Stimulated activated CD4-positive, alpha-beta T cell treated with anti-CD3 and anti-CD28 coated beads, Interleukin-2, amount 100 ng/mL, for 48 hours (primary cell): ENCODE data around the gene CLEC2A.

ENCODE experiments used
- DNase-seq, 2 donors: peaks; one replicate each; pipeline ENCODE4 v3.0.0-alpha.2; 2020

The CLEC2A gene

DNA sequence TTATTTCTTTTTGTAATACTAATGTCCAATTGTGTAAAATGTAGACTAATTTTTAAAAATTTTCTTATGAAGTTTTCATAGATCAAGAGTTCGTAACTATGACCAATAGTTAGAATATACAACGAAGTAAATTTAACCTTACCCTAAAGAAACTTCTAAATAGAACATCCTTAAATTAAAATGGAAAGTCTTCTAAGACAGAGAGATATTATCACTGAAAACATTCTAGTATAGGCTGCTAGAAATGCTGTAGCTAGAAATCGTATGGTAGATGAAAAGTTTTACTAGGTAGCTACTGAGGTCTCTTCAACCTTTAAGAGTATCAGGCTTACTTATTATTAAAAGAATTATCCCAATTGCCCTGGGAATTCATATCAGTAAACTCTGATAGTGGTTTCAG is 925 bp downstream of the CLEC2A start:
- DNase-seq = no peak

DNA sequence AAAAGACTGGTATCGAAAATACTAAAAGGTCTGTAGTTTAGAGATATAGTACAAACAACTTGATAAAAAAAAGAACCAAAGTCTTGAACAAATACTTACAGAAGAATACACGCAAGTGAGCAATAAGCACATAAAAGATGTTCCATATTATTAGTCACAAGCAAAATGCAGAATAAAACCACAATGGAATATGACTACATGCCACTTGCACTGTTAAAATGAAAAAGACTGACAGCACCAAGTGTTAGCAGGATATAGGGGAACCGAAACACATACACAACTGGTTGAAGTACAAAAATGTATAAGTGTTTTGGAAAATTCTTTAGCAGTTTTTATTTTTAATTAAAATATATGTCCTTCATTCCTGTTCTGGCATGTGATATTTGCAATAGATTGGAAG is 3.6 kb downstream of the CLEC2A start:
- DNase-seq = no peak

DNA sequence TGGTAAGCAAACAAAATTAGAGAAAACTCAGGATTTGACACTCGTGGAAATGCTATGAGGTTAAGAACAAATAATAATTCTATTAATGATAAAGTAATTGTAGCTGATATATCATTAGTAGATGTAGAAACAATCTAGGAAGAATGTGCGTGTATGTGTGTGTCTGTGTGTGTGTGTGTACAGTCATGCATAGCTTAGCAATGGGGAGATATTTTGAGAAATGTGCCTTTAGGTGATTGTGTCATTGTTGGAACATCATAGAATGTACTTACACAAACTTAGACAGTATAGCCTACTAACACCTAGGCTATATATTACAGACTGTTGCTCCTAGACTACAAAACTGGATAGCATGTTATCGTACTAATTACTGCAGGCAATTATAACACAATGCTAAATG is 5.3 kb downstream of the CLEC2A start:
- no peak for DNase-seq

DNA sequence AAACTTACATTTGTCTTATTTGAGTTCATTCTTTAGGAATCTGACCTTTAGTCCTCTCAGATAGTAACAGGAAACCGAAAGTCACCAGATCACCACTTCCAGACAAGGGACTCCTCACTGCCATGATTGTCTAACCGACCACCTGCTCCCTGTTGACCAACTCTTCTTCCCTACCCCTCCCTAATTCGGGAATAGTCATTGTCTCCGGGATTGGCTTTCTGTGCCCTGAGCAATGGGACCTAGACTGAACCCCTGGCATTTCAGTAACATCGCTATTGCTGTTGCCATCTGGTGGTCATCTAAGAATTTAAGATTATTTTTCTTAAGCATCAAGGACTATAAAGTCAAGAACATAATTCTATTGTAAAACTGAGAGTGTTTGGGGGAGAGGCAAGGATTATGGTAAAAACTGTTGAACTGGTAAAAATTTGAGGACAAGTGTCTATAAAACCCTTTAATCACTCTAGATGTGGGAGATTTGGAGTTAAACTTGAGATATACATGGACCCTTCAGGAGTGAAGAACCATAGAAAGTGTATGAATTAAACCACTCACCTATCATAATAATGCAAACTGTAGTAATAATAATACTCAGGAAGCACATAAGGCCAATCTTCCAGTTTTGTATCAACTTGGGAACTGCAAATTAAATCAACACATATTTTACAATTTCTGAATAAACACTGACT is 6.3 kb downstream of the CLEC2A start:
- no peak for DNase-seq

DNA sequence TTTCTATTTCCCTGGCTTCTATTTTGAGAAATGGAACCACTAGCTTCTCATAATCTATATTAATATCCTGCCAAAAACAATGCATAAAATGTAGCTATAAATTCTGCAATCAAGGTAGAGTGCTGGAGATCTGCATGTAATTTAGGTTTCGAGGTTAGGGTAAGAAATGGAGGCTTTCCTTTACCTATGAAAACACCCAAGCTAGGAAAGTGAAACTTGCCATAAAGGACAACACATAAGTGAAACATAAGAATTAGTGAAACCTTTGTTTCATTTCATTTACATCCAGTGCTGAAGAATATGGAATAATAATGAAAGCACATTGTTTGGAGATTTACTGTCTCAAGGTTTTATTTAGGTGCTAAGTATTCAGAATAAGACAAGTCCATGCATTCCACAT is 9.7 kb downstream of the CLEC2A start:
- no peak for DNase-seq

DNA sequence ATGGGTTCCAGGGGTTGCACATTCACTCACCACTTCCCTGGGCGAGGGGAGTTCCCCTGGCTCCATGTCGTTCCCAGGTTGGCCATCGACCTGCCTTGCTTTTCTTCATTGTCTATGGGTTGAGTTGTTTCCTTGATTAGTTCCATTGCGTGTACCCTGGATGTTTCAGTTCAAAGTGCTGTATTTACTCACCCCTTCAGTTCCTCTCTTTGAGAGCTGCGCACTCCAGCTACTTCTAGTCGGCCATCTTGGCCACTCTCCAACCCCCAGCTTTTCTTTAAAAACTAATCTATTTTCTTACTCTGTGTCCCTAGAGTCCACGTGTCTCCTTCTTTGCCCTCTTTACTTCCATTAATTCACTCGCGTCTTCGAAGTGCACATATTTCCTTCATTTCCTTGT is 11.7 kb downstream of the CLEC2A start:
- DNase-seq = no peak

DNA sequence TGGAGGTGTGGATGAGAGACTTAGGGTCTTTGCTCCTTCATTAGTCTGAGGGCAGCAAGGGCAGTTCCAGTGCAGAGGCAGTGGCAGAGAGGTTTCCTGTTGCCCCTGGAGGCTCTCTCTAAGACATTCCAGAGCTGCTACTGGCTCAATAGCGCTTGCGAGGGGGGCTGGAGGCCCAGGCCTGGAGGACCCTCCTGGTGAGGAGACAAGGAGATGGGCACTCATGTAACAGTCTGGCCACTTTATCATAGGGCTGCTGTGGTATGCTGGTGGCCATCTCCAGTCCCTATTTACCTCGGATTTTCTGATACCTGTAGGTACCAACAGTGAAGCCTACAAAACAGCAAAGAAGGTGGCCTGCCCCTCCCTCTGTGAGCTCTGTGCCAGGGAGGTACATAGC is 12.7 kb downstream of the CLEC2A start:
- DNase-seq = no peak

DNA sequence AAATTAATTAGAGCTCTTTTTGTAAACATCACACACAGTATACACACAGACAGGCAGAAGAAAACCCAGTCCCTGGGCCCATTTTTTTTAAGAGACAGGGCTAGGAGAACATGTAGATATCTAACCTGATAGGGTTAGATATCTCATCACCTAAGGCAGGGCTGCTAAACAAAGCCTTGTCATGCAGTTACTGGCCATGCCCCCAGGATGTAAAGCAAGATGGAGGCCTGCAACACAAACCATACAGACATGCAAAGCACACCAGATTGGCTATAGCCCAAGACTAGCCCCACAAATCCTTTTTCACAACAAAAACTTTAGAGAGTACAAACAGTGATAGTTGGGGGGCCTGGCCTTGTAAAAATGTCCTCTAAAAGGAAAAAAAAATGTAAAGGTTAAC is 20.5 kb downstream of the CLEC2A start:
- no peak for DNase-seq

DNA sequence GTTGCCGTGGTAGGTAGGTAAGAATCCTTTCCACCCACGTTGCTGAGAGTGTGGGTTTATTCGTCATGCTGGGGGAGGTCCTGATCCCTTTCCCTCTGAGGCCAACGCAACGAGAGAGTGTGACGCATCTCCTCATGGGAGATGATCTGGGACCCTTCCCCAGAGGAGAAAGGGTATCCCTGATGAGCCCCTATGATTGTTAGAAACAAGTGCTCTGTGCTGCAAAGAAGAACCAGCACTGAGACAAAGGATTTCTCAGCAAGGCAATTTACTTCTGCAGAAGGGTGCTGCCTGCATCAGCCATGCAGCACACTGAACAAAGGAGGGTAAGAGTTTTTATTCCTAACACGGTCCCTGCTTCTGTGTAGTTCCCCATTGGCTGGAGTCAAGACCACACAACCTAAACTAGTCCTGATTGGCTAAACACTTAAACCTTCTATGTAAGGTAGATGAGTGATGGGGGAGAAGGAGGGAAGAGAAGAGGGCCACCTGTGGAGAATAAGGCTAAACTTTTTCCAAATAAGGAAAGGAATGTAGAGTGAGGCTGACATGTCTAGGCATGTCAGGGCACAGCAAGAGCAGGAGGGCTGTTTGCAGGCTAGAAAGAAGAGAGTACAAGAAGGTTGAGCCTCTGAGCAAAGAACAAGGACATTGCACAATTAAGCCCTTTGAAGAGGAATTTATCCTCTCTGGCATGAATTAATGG is 21.3 kb downstream of the CLEC2A start:
- DNase-seq = no peak

DNA sequence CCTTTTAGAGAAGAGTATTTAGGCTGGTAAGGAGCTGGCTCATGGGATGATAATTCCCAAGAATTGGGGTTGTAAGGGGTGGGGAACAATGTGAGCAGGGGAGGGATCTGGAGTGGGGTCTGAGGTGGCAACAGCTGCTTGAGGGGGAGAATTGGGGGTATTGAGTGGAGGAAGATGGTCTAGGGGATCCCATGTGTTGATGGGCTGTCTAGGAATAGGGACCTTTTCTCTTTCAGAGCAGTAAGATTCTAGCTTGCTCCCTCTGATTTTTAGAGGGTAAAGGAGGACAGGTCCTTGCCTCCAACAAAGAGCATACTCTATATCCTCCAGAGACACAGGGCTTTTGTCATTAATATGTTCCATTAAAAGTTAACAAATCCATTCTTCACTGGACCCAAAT is 22.4 kb downstream of the CLEC2A start:
- no peak for DNase-seq

DNA sequence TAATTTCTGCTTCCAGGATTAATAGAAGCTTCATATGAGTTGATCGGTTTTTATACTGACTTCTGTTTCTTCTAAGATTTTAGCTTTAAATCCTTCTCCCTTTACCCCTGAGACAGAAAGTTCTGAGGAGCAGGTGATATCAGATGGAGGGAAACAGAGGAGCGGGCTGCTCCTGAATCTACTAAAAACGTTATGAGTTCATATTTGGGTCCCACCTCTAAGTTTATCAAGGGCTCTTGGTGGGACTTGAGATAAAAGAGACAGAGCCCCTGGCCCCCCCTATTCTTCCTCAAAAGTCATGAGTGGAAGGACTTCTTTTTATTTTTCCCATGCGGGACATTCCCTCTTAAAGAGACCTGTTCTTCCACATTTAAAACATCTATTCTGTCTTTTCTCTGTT is 23.8 kb downstream of the CLEC2A start:
- no peak for DNase-seq

DNA sequence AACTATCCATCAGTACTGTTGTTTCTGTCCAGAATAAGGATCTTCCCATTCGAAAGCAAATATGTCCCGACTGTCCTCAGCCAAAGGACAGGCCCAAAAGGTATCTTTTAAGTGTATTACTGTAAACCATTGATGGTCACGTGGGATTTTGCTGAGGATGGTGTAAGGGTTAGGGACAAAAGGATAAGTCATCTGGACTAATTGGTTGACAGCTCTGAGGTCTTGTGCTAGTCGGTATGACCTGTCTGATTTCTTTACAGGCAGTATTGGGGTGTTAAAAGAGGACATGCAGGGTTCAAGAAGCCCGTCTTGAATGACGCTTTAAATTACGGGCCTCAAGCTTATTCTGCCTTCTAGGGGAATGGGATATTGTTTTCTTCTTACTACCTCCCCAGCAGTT is 24.4 kb downstream of the CLEC2A start:
- DNase-seq = no peak

DNA sequence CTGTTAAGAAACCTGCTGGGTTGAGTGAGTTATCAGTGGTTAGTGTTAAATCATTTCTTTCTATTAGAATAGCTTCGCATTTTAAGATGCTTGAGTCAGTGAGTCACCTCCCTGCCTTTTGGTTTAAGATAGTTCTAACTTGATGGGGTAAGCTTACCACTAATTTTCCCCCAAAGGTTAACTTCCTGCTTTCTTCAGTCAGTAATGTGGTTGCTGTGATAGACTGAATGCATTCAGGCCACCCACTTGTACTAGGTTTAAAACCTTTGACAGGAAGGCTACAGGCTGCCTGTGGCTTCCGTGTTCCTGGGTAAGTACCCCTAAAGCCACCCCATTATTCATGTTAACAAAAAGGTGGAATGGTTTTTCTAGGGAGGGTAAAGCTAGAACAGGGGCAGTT is 25.3 kb downstream of the CLEC2A start:
- no peak for DNase-seq

DNA sequence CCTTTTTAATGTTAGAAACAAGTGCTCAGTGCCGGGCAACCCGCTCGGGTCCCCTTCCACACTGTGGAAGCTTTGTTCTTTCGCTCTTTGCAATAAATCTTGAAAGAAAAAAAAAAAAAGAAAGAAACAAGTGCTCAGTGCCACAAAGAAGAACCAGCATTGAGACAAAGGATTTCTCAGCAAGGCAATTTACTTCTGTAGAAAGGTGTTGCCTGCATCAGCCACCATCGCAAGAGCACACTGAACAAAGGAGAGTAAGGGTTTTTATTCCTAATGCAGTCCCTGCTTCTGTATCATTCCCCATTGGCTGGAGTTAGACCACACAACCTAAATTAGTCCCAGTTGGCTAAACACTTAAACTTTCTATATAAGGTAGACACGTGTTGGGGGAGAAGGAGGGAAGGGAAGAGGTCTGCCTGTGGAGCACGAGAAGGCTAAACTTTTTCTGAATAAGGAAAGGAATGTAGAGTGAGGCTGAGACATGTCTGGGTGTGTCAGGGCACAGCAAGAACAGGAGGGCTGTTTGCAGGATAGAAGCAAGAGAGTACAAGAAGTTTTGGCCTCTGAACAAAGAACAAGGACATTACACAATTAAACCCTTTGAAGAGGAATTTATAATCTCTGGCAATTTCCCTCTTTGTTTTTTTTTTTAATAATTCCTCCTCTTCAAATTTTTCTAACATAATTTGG is 29.5 kb downstream of the CLEC2A start:
- no peak for DNase-seq

DNA sequence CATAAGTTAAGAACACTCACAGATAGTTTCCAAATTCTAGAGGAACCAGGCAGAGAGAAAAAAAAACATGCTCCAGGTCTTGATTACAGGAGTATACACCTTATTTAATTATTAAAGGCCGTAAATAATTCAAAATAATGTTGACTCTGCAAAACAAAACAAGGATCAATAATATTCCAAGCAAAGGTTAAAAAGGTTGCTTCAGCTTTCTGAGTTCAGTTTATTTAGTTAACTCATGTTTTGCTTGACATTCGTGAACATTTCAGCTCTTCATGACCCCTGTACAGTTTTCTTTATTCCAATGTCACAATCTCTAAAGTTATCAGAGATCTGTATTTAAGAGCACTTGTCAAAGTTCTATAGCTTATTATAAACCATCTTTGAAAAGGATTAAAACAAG is 31.2 kb downstream of the CLEC2A start:
- no peak for DNase-seq

DNA sequence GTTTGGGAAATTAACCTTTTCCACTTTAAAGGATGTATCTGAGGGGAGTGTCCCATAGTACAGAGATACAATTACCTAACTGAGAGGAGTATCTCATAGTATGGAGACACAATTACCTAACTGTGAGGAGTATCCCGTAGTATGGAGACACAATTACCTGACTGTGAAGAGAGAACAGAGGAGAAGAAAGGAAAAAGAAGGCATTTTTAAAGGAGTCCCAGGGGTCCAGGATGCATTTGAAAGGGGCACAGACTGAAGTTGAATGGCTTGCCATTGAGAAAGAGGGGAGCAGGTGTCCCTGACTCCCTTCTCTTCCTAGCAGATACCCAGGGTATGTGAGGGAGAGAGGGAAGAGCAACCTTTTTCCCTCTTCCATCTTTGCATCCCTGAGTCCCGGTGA is 33.0 kb downstream of the CLEC2A start:
- no peak for DNase-seq

DNA sequence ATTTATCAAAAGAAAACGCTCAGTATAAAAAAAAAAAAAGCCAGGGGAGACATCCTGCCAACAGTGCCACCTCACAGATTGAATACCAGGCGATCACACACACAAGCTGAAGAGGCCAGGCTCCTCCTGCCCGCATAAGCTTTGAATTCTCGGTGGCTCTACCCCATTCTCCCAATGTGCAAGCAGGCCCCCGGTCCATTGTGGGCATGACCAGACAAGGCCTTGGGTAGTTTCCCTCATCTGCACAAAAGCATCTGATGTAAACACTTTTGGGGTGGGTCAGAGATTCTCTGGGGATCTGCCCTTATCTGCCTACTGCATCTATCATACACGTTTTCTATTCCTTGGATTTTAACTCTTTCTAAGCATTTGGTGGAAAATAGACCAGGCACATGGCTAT is 34.6 kb downstream of the CLEC2A start:
- no peak for DNase-seq

DNA sequence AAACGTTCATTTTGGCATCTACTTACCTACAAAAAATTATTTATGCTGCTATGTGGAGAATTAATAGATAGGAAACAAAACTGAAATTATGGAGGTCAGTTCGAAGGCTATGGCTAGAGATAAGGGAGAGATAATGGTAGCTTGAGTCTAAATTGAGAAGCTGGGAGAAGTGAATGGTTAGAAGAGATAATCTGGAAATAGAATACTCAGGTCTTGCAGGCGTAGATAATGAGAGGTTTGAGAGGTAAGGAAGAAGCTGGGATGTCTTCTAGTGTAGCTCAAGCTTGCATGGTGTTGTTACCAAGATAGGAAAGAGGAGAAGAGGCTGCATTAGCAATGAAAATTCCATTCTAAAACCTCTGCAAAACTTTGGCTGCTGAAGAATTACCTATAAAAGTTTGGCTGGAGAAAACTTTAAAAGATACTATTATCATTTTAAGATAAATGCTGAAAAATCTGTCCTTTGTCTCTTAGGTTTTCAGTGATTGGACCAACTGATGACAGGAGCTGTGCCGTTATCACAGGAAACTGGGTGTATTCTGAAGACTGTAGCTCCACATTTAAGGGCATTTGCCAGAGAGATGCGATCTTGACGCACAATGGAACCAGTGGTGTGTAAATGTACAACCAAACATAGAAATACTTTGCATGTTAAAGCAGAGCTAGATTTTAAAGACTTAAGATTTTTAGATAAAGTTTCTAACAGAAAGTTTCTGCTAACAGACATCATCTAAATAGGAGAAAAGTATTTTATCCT is 36.8 kb downstream of the CLEC2A start:
- no peak for DNase-seq

DNA sequence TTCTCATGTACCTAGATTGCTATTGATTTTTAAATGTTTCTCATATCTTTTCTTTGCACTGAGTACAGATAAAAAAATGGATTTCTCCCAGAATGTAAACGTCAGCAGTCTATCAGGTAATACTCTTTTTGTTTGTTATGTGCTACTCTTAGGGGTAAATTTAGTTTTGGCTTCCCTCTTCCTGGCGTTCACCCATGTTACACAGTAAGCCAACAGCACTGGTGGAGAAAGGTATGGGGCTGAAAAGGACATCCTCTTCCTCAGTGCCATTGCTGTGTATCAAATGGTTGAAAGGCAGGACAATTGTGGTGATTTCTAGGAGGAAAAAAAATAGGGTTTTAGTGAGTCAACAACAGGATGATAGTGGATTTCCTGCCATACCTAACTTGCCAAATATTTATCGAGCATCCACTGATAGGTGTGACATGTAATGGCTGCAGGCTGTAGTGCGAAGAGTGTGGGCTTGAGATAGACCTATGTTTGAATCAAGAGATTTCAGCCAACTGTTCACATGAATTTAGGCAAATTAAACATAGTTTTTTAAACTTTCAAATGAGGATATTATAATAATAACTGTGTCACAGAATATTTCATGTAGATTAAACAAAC is 43.4 kb downstream of the CLEC2A start:
- no peak for DNase-seq

DNA sequence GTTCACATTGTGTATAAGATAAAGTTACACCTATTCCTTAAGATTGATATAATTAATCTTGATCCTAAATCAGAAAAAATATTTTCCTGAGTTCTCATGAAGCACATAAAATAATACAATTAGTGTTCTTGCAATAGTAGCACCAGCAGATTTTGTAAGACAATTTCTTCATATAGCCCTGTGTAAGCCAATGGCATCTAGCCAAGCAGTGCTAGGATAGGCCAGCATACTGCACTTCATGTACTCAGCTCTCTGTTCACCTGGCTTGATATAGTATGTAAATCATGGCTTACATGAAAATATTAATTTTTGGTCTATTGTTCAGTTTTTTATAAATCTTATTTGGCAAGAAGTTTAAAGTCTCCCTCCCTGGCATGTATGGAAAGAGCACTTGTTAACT is 49.0 kb downstream of the CLEC2A start:
- DNase-seq = no peak

DNA sequence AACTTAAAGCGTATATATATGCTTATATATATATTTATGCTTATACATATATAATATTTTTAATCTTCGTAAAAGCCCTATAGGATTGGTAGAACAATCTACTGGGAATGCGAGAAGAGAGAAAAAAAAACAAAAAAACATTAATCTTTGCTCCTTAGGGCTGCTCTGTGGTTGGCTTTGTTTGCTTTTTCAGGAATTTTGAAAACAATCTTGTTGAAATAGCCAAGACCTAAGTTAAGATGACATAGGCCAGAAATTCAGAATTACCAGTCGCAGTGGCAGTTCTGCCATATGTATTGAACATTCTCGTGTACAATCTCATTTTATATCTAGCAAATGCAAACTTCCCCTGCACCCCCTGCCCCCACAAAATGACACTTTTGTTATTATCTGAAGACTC is 50.2 kb downstream of the CLEC2A start:
- no peak for DNase-seq

DNA sequence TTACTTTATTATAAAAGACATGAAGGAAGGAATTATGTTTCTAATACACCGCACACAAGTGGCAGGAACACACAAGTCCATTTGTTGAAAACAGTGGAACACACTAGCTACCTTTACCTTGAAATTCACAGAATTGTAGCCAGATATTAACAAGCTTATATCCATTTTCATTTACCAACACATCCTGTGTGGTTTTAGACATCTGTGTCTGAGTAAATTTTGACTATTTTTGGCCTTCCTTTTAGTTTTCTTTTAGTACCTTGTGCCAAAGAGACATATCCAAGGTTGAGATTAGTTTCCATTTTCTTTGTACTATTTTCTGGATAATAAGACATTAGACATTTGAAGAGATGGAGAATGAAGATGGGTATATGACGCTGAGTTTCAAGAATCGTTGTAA is 50.9 kb downstream of the CLEC2A start, which contains the start of gene KLRF2:
Gene KLRF2, plus strand, starts transcription at position 244 of the 400 bp plus-strand sequence. Its CDS starts 107 bp downstream, at position 351.
- no peak for DNase-seq

DNA sequence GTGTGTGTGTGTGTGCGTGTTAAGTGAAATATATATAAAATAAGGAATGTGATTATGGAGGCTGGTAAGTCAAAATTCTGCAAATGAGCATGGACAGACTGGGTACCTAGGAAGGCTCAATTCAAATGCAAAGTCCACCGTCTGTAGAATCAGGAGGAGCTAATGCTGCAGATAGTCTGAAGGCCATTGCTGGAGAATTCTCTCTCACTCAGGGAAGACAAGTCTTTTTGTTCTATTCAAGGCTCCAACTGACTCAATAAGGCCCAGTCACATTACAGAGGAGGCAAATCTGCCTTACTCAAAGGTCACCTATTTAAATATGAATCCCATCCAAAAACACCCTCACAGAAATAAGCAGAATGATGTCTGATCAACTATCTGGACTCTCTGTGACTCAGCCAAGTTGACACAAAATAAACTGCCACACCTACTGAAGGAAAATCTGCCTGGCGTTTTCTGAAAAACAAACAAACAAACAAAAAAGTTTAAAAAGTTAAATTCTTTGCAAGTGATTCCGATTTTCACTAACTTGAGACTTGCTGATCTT is 51.6 kb downstream of the CLEC2A start:
- DNase-seq = no peak
